Measurements from ENCODE around the gene MARK1. TPM values are rescaled to one million over a fixed set of nuclear protein-coding genes. Genes with fewer than 3 reads are reported as not detected.

The MARK1 gene
- total and polyA plus RNA-seq, 2 of the 13 experiments (the other 11 are each of a cell fraction or from before 2014, with no cell fraction given): not detected

DNA sequence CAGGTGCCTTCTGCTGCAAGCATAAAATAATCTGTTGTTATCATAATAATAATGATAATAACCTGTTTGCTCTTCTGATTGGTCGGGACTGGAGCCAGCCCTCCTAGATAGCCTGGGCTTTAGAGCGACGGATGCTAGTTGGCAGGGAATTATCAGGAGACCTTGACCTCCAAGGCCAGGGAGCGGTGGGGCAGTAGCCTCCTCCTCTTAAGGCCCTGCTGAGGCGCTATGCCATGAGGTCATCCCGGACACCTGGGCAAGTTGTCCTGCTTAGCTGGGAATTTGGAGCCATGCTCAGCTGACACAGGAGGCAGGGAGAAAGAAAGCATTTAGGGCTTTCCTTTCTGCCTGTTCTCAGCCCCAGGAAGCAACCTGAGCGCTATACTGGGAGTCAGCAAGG lies 177.8 kb downstream of the MARK1 start (continued):
- TF ChIP-seq NFATC3 (CRISPR knock-in tag; IDR thresholded peaks at IDR 0.05) (no peak), ATF7-NPFF (CRISPR knock-in tag; IDR thresholded peaks at IDR 0.05; ENCODE audit: low read depth) (no peak), ZNF512 (CRISPR knock-in tag; IDR thresholded peaks at IDR 0.05) (no peak), NFYB (CRISPR knock-in tag; IDR thresholded peaks at IDR 0.05) (0 out of 2 replicates have a peak, but pooled peaks have one; percentile 14), ARNTL (CRISPR knock-in tag; IDR thresholded peaks at IDR 0.05) (no peak), AKAP8 (CRISPR knock-in tag; IDR thresholded peaks at IDR 0.05) (no peak), ZNF251 (CRISPR knock-in tag; IDR thresholded peaks at IDR 0.05) (no peak), ZNF777 (CRISPR knock-in tag; IDR thresholded peaks at IDR 0.05) (no peak), HNRNPL (IDR thresholded peaks at IDR 0.05; ENCODE audit: low read depth, low read length) (no peak), DNMT3B (CRISPR knock-in tag; conservative IDR thresholded peaks at IDR 0.05) (no peak), RARA (CRISPR knock-in tag; IDR thresholded peaks at IDR 0.05) (peak; percentile 27; the same call in 1 of the 2 replicates), RXRA (CRISPR knock-in tag; IDR thresholded peaks at IDR 0.05) (0 out of 2 replicates have a peak, but pooled peaks have one; percentile 22), BCL6 (CRISPR knock-in tag; IDR thresholded peaks at IDR 0.05) (no peak), ZNF569 (CRISPR knock-in tag; IDR thresholded peaks at IDR 0.05; ENCODE audit: borderline replicate concordance) (no peak)
- TF ChIP-seq, protein P1, sequence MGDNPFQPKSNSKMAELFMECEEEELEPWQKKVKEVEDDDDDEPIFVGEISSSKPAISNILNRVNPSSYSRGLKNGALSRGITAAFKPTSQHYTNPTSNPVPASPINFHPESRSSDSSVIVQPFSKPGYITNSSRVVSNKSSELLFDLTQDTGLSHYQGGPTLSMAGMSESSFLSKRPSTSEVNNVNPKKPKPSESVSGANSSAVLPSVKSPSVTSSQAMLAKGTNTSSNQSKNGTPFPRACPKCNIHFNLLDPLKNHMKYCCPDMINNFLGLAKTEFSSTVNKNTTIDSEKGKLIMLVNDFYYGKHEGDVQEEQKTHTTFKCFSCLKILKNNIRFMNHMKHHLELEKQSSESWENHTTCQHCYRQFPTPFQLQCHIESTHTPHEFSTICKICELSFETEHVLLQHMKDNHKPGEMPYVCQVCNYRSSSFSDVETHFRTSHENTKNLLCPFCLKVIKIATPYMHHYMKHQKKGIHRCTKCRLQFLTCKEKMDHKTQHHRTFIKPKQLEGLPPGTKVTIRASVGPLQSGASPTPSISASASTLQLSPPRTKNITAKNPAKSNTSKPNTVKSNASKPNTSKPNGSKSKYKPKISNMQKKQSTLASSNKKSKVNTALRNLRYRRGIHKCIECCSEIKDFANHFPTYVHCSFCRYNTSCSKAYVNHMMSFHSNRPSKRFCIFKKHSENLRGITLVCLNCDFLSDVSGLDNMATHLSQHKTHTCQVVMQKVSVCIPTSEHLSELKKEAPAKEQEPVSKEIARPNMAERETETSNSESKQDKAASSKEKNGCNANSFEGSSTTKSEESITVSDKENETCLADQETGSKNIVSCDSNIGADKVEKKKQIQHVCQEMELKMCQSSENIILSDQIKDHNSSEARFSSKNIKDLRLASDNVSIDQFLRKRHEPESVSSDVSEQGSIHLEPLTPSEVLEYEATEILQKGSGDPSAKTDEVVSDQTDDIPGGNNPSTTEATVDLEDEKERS (CRISPR knock-in tag; IDR thresholded peaks at IDR 0.05): no peak
